CD4-positive, alpha-beta T cell (primary cell): ENCODE measurements around the gene HS2ST1. TPM values are rescaled to one million over a fixed set of nuclear protein-coding genes. Genes with fewer than 3 reads are reported as not detected.
"Not testable (repeated sequence)": the region's sequence is repeated elsewhere in the genome, so short reads cannot be mapped to it uniquely, and the experiment has no call there.

Experiments used
- ATAC-seq: fragments of 200-7000 bp; cut with Tn5 transposase; one replicate; pipeline ENCODE4 v1.10.0; 2022; ENCODE audit warnings: mild to moderate bottlenecking; ENCODE audit not compliant: poor library complexity
- CTCF ChIA-PET: fragments of 350-600 bp; sonication (Branson Sonifier 250); formaldehyde crosslinking; loops from one replicate; lab custom pipeline; 2021; ENCODE audit warnings: antibody characterized with exemption, inconsistent platforms; lab: Charles Lee
- POLR2A ChIA-PET: fragments of 350-600 bp; sonication (Branson Sonifier 250); formaldehyde crosslinking; loops from one replicate; lab custom pipeline; 2021; ENCODE audit warnings: antibody characterized with exemption, inconsistent platforms; lab: Charles Lee
- DNase-seq, 14 experiments: peaks; one replicate each; pipeline ENCODE4 v3.0.0-alpha.2; 2013 to 2020; ENCODE audit warnings: mixed read lengths in 2 of 14
- H3K27ac ChIP-seq, 2 donors: one replicate each; pipeline versions ENCODE4 v1.5.1 to v1.7.0; 2013; ENCODE audit warnings: low read length in 2 of 2, low read depth in 1 of 2, mild to moderate bottlenecking in 1 of 2
- H3K27me3 ChIP-seq, 2 experiments: 1 replicate in 1 of 2; 2 replicates in 1 of 2; pipeline versions ENCODE4 v1.6.1 to v1.7.0; 2013; ENCODE audit warnings: low read length in 2 of 2, control low read depth in 1 of 2, mild to moderate bottlenecking in 1 of 2, moderate library complexity in 1 of 2; ENCODE audit not compliant: insufficient read depth in 2 of 2, control insufficient read depth in 1 of 2
- H3K36me3 ChIP-seq: one replicate; pipeline ENCODE4 v1.6.1; 2013; ENCODE audit warnings: low read length, control low read depth; ENCODE audit not compliant: insufficient read depth
- H3K4me1 ChIP-seq: one replicate; pipeline ENCODE4 v1.6.1; 2013; ENCODE audit warnings: low read length, control low read depth; ENCODE audit not compliant: insufficient read depth
- H3K4me3 ChIP-seq: one replicate; pipeline ENCODE4 v1.5.1; 2013; ENCODE audit warnings: mild to moderate bottlenecking, low read length, moderate library complexity
- H3K9me3 ChIP-seq, 2 experiments: 1 replicate in 1 of 2; 2 replicates in 1 of 2; pipeline versions ENCODE4 v1.6.1 to v1.7.0; 2013; ENCODE audit warnings: low read length in 2 of 2, mild to moderate bottlenecking in 2 of 2, control low read depth in 1 of 2, moderate library complexity in 1 of 2; ENCODE audit not compliant: control insufficient read depth in 1 of 2, insufficient read depth in 1 of 2
- H3K27ac Mint-ChIP-seq: one replicate; pipeline ENCODE4 v1.8.0; 2020; ENCODE audit warnings: mixed read lengths
- H3K27me3 Mint-ChIP-seq: one replicate; pipeline ENCODE4 v1.8.0; 2021; ENCODE audit warnings: mixed read lengths
- H3K36me3 Mint-ChIP-seq: one replicate; pipeline ENCODE4 v1.8.0; 2021; ENCODE audit warnings: low read depth, mixed read lengths
- H3K4me1 Mint-ChIP-seq: one replicate; pipeline ENCODE4 v1.8.0; 2021; ENCODE audit warnings: low read depth, mixed read lengths
- H3K4me3 Mint-ChIP-seq: one replicate; pipeline ENCODE4 v1.8.0; 2020; ENCODE audit warnings: mild to moderate bottlenecking, mixed read lengths
- H3K9me3 Mint-ChIP-seq: one replicate; pipeline ENCODE4 v1.8.0; 2020; ENCODE audit warnings: mixed read lengths
- CTCF ChIP-seq: fragments of 200-600 bp; IDR thresholded peaks from one replicate; pipeline ENCODE4 v1.8.0; 2022; ENCODE audit warnings: antibody characterized with exemption, mild to moderate bottlenecking
- intact Hi-C, 2 experiments: fragments of 100-400 bp; cut with DNase I in 1 of 2; cut with micrococcal nuclease in 1 of 2; formaldehyde crosslinking; loops; one replicate each; pipeline versions ENCODE4 v1.15.1 to v1.9.0; 2023 to 2025; cut with DNase I, micrococcal nuclease
- total RNA-seq, 174 experiments: library from RNA in 2 of 174; stranded (reverse) in 2 of 174; gene quantifications; one replicate each; pipeline ENCODE4 v1.2.3 and lab custom pipeline; 2021 to 2026

The HS2ST1 gene
- total RNA-seq, 2 experiments from 2014 or later, result 6.7 to 6.9 TPM

GRCh38 chr1:86875722-86876121, 38.7 kb upstream of the HS2ST1 start:
- ChIA-PET CTCF (no interaction called here), POLR2A (no interaction called here)
- Histone ChIP-seq H3K27ac (no peak overlapping the region), H3K27me3 (no peaks in the 10 kb centered on the region), H3K9me3 (no peaks in the 10 kb centered on the region), H3K4me3 (no peak overlapping the region), H3K36me3 (peaks cover 17% of the 10 kb centered on the region), H3K4me1 (no peaks in the 10 kb centered on the region)
- Mint-ChIP-seq H3K9me3 (no peaks in the 10 kb centered on the region), H3K27ac (no peak overlapping the region), H3K4me1 (peaks cover 5% of the 10 kb centered on the region), H3K27me3 (no peaks in the 10 kb centered on the region), H3K4me3 (no peak overlapping the region), H3K36me3 (peaks cover 66% of the 10 kb centered on the region)
- DNase-seq, result no peak
- no peak for TF ChIP-seq CTCF
- no peak for ATAC-seq
- intact Hi-C loops, result no loop called here

GRCh38 chr1:86887479-86888162, 26.8 kb upstream of the HS2ST1 start:
- H3K27me3 Mint-ChIP-seq, result no peaks in the 10 kb centered on the region
- Histone ChIP-seq H3K4me1 (no peaks in the 10 kb centered on the region), H3K9me3 (no peaks in the 10 kb centered on the region), H3K27me3 (no peaks in the 10 kb centered on the region), H3K4me3 (no peak overlapping the region), H3K36me3 (peaks cover 5% of the 10 kb centered on the region), H3K27ac (no peak overlapping the region)
- ATAC-seq (no peak), DNase-seq (no peak)
- CTCF ChIA-PET, result no interaction called here
- H3K4me3 Mint-ChIP-seq, result no peak overlapping the region
- POLR2A ChIA-PET, result interaction anchor here (0.6 kb wide), 1 partner anchor 377 kb away, joined by 3 read pairs; no protein-coding TSS in a partner anchor
- intact Hi-C loops, result no loop called here
- peaks cover 40% of the 10 kb centered on the region for H3K36me3 Mint-ChIP-seq
- H3K4me1 Mint-ChIP-seq, result peaks cover 43% of the 10 kb centered on the region
- no peak for TF ChIP-seq CTCF
- H3K27ac Mint-ChIP-seq, result no peak overlapping the region
- no peaks in the 10 kb centered on the region for H3K9me3 Mint-ChIP-seq

GRCh38 chr1:86888327-86888726, 26.1 kb upstream of the HS2ST1 start:
- Histone ChIP-seq H3K36me3 (peaks cover 1% of the 10 kb centered on the region), H3K9me3 (no peaks in the 10 kb centered on the region), H3K27me3 (no peaks in the 10 kb centered on the region), H3K4me3 (no peak overlapping the region), H3K4me1 (no peaks in the 10 kb centered on the region), H3K27ac (no peak overlapping the region)
- Mint-ChIP-seq H3K4me1 (peaks cover 37% of the 10 kb centered on the region), H3K36me3 (peaks cover 35% of the 10 kb centered on the region), H3K4me3 (no peak overlapping the region), H3K27ac (no peak overlapping the region), H3K27me3 (no peaks in the 10 kb centered on the region), H3K9me3 (no peaks in the 10 kb centered on the region)
- no peak for TF ChIP-seq CTCF
- ChIA-PET CTCF (no interaction called here), POLR2A (no interaction called here)
- intact Hi-C loops, result no loop called here
- ATAC-seq (no peak), DNase-seq (no peak)

GRCh38 chr1:86899401-86899800, 15.0 kb upstream of the HS2ST1 start:
- POLR2A ChIA-PET, ATAC-seq, H3K27ac Mint-ChIP-seq, H3K9me3 Mint-ChIP-seq, intact Hi-C loops, H3K27ac ChIP-seq, CTCF ChIA-PET, H3K9me3 ChIP-seq, H3K27me3 ChIP-seq, H3K4me1 ChIP-seq, H3K27me3 Mint-ChIP-seq, DNase-seq, H3K4me3 Mint-ChIP-seq, H3K4me3 ChIP-seq: not testable (repeated sequence)
- Mint-ChIP-seq H3K4me1 (peaks cover 33% of the 10 kb centered on the region), H3K36me3 (peaks cover 66% of the 10 kb centered on the region)
- peaks cover 36% of the 10 kb centered on the region for H3K36me3 ChIP-seq
